IMR-90 (cell line): Measurements from ENCODE around the gene VILL. TPM values are rescaled to one million over a fixed set of nuclear protein-coding genes. Genes with fewer than 3 reads are reported as not detected.

Experiments
- ATAC-seq: fragments of 200-7000 bp; cut with Tn5 transposase; 2 replicates; pipeline ENCODE4 v1.9.1; 2020; ENCODE audit warnings: low read depth, mild to moderate bottlenecking, moderate library complexity
- BruUV-seq: library from RNA; stranded (reverse); fragments of 400-500 nt; replicated peaks from 2 replicates; lab custom pipeline; 2021; lab: Mats Ljungman, UMichigan
- CTCF ChIA-PET: fragments of 300-600 bp; formaldehyde crosslinking; extraction: SDS; loops from one replicate; lab custom pipeline; 2021; ENCODE audit warnings: antibody characterized with exemption; lab: Yijun Ruan, JAX
- POLR2A ChIA-PET: fragments of 300-600 bp; sonication (Branson Sonifier 250); formaldehyde crosslinking; loops from one replicate; lab custom pipeline; 2022; ENCODE audit warnings: antibody characterized with exemption; ENCODE audit not compliant: unreplicated experiment; lab: Charles Lee
- DNase-seq: peaks from one replicate; pipeline ENCODE4 v3.0.0; 2013
- H2AFZ ChIP-seq: replicated peaks from 2 replicates; pipeline ENCODE3; 2013; ENCODE audit warnings: low read length, mild to moderate bottlenecking; ENCODE audit not compliant: poor library complexity
- H2AK5ac ChIP-seq: 2 replicates; pipeline ENCODE4 v1.6.1; 2013; ENCODE audit warnings: low read depth, low read length, inconsistent platforms
- H2AK9ac ChIP-seq: replicated peaks from 2 replicates; pipeline ENCODE3; 2013; ENCODE audit warnings: mild to moderate bottlenecking, low read depth, low read length, moderate library complexity; ENCODE audit not compliant: poor library complexity
- H2BK120ac ChIP-seq: 2 replicates; pipeline ENCODE4 v1.6.1; 2013; ENCODE audit warnings: low read depth, low read length, inconsistent platforms
- H2BK15ac ChIP-seq: 3 replicates; pipeline ENCODE4 v1.6.1; 2013; ENCODE audit warnings: low read depth, low read length, inconsistent platforms
- H2BK20ac ChIP-seq: 2 replicates; pipeline ENCODE4 v1.6.1; 2013; ENCODE audit warnings: low read depth, mild to moderate bottlenecking, inconsistent platforms, low read length, moderate library complexity
- H2BK5ac ChIP-seq: 2 replicates; pipeline ENCODE4 v1.6.1; 2013; ENCODE audit warnings: mild to moderate bottlenecking, low read depth, low read length, inconsistent platforms; ENCODE audit not compliant: poor library complexity, severe bottlenecking
- H3K14ac ChIP-seq: replicated peaks from 2 replicates; pipeline ENCODE4 v1.6.1; 2013; ENCODE audit warnings: low read depth, low read length, inconsistent platforms
- H3K18ac ChIP-seq: 2 replicates; pipeline ENCODE4 v1.6.1; 2013; ENCODE audit warnings: low read depth, low read length, control low read depth
- H3K23ac ChIP-seq: 2 replicates; pipeline ENCODE4 v1.6.1; 2013; ENCODE audit warnings: low read depth, low read length, inconsistent platforms
- H3K27ac ChIP-seq: 2 replicates; pipeline ENCODE4 v1.5.1; 2013; ENCODE audit warnings: mild to moderate bottlenecking, control low read depth, low read length; ENCODE audit not compliant: insufficient read depth
- H3K27me3 ChIP-seq: 2 replicates; pipeline ENCODE4 v1.6.1; 2013; ENCODE audit warnings: low read length; ENCODE audit not compliant: control insufficient read depth, insufficient read depth
- H3K36me3 ChIP-seq: 2 replicates; pipeline ENCODE4 v1.6.1; 2013; ENCODE audit warnings: low read length, mixed read lengths; ENCODE audit not compliant: control insufficient read depth, insufficient read depth
- H3K4ac ChIP-seq: 2 replicates; pipeline ENCODE4 v1.6.1; 2013; ENCODE audit warnings: low read depth, low read length, inconsistent platforms
- H3K4me1 ChIP-seq: 2 replicates; pipeline ENCODE4 v1.6.1; 2013; ENCODE audit warnings: low read length, mixed read lengths; ENCODE audit not compliant: control insufficient read depth, insufficient read depth
- H3K4me2 ChIP-seq: 2 replicates; pipeline ENCODE4 v1.6.1; 2013; ENCODE audit warnings: low read depth, mild to moderate bottlenecking, control low read depth, low read length, moderate library complexity
- H3K4me3 ChIP-seq: 2 replicates; pipeline ENCODE4 v1.5.1; 2013; ENCODE audit warnings: low read depth, mild to moderate bottlenecking, control low read depth, low read length, moderate library complexity; ENCODE audit not compliant: insufficient read depth
- H3K56ac ChIP-seq: 2 replicates; pipeline ENCODE4 v1.6.1; 2013; ENCODE audit warnings: low read length, inconsistent platforms; ENCODE audit not compliant: insufficient read depth; ENCODE audit errors: extremely low read depth
- H3K79me1 ChIP-seq, 2 experiments: 2 replicates each; pipeline ENCODE4 v1.6.1; 2013; ENCODE audit warnings: low read length in 2 of 2, inconsistent platforms in 1 of 2, low read depth in 1 of 2
- H3K9ac ChIP-seq: 2 replicates; pipeline ENCODE4 v1.6.1; 2013; ENCODE audit warnings: low read depth, low read length, control low read depth
- H3K9me1 ChIP-seq: 2 replicates; pipeline ENCODE4 v1.6.1; 2013; ENCODE audit warnings: low read length, inconsistent platforms; ENCODE audit not compliant: insufficient read depth
- H3K9me3 ChIP-seq: 2 replicates; pipeline ENCODE4 v1.6.1; 2013; ENCODE audit warnings: low read length; ENCODE audit not compliant: control insufficient read depth, insufficient read depth
- H4K20me1 ChIP-seq: 2 replicates; pipeline ENCODE4 v1.6.1; 2013; ENCODE audit warnings: low read length, inconsistent platforms; ENCODE audit not compliant: insufficient read depth
- H4K5ac ChIP-seq: 2 replicates; pipeline ENCODE4 v1.6.1; 2013; ENCODE audit warnings: mild to moderate bottlenecking, low read depth, low read length, control low read depth
- H4K8ac ChIP-seq, 2 experiments: 2 replicates each; pipeline ENCODE4 v1.6.1; 2013; ENCODE audit warnings: low read depth in 2 of 2, low read length in 2 of 2, control low read depth in 1 of 2, inconsistent platforms in 1 of 2
- H4K91ac ChIP-seq: 2 replicates; pipeline ENCODE4 v1.6.1; 2013; ENCODE audit warnings: low read depth, low read length, inconsistent platforms; ENCODE audit not compliant: insufficient read depth
- BHLHE40 ChIP-seq: fragments of 150-350 bp; IDR thresholded peaks from 2 replicates; pipeline ENCODE4 v1.6.1; 2016; ENCODE audit warnings: mild to moderate bottlenecking, low read depth, low read length
- CEBPB ChIP-seq: IDR thresholded peaks from 2 replicates; pipeline ENCODE4 v1.6.1; 2012; ENCODE audit warnings: low read depth, low read length, improper control_type of control experiment
- FOS ChIP-seq: fragments of 150-350 bp; IDR thresholded peaks from 2 replicates; pipeline ENCODE4 v1.6.1; 2016; ENCODE audit warnings: low read depth, low read length
- MAZ ChIP-seq: IDR thresholded peaks from 2 replicates; pipeline ENCODE4 v1.6.1; 2012; ENCODE audit warnings: low read depth, mild to moderate bottlenecking, low read length, improper control_type of control experiment, moderate library complexity, borderline replicate concordance
- NFE2L2 ChIP-seq: fragments of 150-350 bp; IDR thresholded peaks from 2 replicates; pipeline ENCODE4 v1.6.1; 2016; ENCODE audit warnings: low read depth, mild to moderate bottlenecking, low read length
- POLR2A ChIP-seq: IDR thresholded peaks from 2 replicates; pipeline ENCODE4 v1.6.1; 2012; ENCODE audit warnings: mild to moderate bottlenecking, low read depth, low read length
- RAD21 ChIP-seq: IDR thresholded peaks from 2 replicates; pipeline ENCODE4 v1.6.1; 2012; ENCODE audit warnings: low read length, improper control_type of control experiment
- RCOR1 ChIP-seq: IDR thresholded peaks from 2 replicates; pipeline ENCODE4 v1.6.1; 2012; ENCODE audit warnings: mild to moderate bottlenecking, low read length, improper control_type of control experiment; ENCODE audit not compliant: insufficient replicate concordance
- SMC3 ChIP-seq: fragments of 150-350 bp; IDR thresholded peaks from 2 replicates; pipeline ENCODE4 v1.6.1; 2016; ENCODE audit warnings: low read depth, mild to moderate bottlenecking, antibody characterized with exemption, low read length, moderate library complexity
- WGBS, 2 experiments: methylation state at CpG; one replicate each; pipeline versions ENCODE4 v1.1.5 to v1.1.7; 2013; ENCODE audit warnings: missing lambda C conversion rate in 2 of 2; ENCODE audit not compliant: insufficient read length in 1 of 2; ENCODE audit errors: extremely low coverage in 2 of 2; 5-methylcytosine and 5-hydroxymethylcytosine counted together
- dilution Hi-C: fragments of 300-500 bp; cut with HindIII; formaldehyde crosslinking; loops from one replicate; pipeline ENCODE4 v1.14.3; 2018; ENCODE audit warnings: low sequenced_read_pairs; ENCODE audit not compliant: unreplicated experiment
- in situ Hi-C: fragments of 300-500 bp; cut with MboI; formaldehyde crosslinking; loops from 3 replicates; pipeline ENCODE4 v1.14.3; 2019; ENCODE audit warnings: low sequenced_read_pairs, inconsistent platforms, mixed read lengths
- intact Hi-C: fragments of 100-400 bp; cut with micrococcal nuclease; formaldehyde crosslinking; loops from 2 replicates; pipeline ENCODE4 v1.10.0; 2022
- polyA plus RNA-seq, 3 experiments: library from polyadenylated mRNA; depleted of rRNA; stranded (reverse); fragments of >200 nt; gene quantifications; 2 replicates each; pipeline ENCODE4 v1.2.3, GENCODE V29; 2012; ENCODE audit warnings: low replicate concordance in 1 of 3
- total RNA-seq: library from RNA; depleted of rRNA; stranded (reverse); fragments of >200 nt; gene quantifications from 2 replicates; pipeline ENCODE4 v1.2.3, GENCODE V29; 2012
- TF ChIP-seq, protein P1 (sequence below): fragments of 150-350 bp; IDR thresholded peaks from 2 replicates; pipeline ENCODE4 v1.6.1; 2016; ENCODE audit warnings: low read depth, mild to moderate bottlenecking, low read length, moderate library complexity, borderline replicate concordance
- TF ChIP-seq, protein P2 (sequence below): fragments of 150-350 bp; IDR thresholded peaks from 2 replicates; pipeline ENCODE4 v1.6.1; 2017; ENCODE audit warnings: mild to moderate bottlenecking, antibody characterized with exemption, low read length, low read depth

The VILL gene
- total and polyA plus RNA-seq, 2 of the 4 experiments (the other 2 are of a cell fraction) = 2.3 to 4.7 TPM

DNA sequence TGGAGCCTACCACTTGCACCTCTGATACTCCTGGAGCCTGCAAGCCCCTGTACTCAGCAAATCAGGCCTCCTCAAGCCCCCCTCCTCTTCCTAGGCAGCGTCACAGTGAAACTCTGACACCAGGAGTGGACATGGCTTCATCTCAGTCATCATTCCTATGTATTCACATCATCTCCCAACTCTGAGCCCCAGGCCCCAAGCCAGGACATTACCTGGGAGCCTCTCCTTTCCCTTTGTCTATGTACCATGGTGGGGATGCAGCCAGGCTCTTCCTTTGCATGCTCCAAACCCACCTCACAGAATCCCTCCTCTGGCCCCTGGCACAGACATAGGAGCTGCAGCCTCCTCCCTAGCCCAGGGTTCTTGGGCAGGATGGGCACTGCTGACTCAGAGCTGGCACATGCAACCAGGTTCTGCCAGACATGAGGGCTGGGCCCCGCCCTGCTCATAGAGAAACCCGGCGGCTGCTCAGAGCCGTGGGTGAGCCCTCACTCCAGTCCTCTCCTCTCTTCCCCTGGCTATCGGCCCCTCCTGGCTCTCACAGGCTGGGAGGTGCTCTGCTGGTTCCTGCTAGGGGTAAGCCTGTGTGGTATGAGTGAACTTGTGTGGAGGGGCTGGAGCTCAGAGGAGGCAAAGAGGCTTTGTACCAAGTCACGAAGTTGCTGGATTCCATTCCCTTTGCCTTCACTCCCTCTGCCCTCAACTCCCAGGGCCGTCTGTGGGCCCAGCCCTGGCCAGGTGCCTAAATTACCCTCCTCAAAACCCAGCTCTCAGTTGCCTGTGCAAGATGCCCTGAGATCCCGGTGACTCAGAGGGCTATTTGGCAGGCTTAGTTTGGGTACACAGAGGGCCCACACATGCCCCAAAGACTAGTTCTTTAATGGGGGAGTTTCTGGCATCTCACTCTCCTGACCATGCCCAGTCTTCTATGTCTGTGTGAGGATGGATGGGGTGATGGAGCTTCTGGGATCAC is 40.7 kb downstream of the VILL start:
- H3K9me3 ChIP-seq = no peaks in the 10 kb centered on the region
- H4K5ac ChIP-seq = no peak overlapping the region
- H4K20me1 ChIP-seq = no peaks in the 10 kb centered on the region
- H3K9ac ChIP-seq = no peak overlapping the region
- ATAC-seq = no peak
- no peak overlapping the region for H3K4me2 ChIP-seq
- in situ Hi-C loops = no loop called here
- H4K91ac ChIP-seq = no peak overlapping the region
- peak overlapping the region; percentile 73 for H2AFZ ChIP-seq
- TF ChIP-seq BHLHE40 (no peak), POLR2A (no peak), CEBPB (no peak), MAZ (no peak), SMC3 (no peak), FOS (no peak), RCOR1 (no peak), NFE2L2 (no peak), RAD21 (no peak)
- TF ChIP-seq, protein P1, sequence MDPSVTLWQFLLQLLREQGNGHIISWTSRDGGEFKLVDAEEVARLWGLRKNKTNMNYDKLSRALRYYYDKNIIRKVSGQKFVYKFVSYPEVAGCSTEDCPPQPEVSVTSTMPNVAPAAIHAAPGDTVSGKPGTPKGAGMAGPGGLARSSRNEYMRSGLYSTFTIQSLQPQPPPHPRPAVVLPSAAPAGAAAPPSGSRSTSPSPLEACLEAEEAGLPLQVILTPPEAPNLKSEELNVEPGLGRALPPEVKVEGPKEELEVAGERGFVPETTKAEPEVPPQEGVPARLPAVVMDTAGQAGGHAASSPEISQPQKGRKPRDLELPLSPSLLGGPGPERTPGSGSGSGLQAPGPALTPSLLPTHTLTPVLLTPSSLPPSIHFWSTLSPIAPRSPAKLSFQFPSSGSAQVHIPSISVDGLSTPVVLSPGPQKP = no peak
- TF ChIP-seq, protein P2, sequence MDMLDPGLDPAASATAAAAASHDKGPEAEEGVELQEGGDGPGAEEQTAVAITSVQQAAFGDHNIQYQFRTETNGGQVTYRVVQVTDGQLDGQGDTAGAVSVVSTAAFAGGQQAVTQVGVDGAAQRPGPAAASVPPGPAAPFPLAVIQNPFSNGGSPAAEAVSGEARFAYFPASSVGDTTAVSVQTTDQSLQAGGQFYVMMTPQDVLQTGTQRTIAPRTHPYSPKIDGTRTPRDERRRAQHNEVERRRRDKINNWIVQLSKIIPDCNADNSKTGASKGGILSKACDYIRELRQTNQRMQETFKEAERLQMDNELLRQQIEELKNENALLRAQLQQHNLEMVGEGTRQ = no peak
- DNase-seq = no peak
- no peak overlapping the region for H3K14ac ChIP-seq
- no TSS peak for BruUV-seq
- no peak overlapping the region for H3K4me3 ChIP-seq
- no peak overlapping the region for H3K18ac ChIP-seq
- H3K36me3 ChIP-seq = no peaks in the 10 kb centered on the region
- no peak overlapping the region for H2BK15ac ChIP-seq
- H2BK20ac ChIP-seq = no peak overlapping the region
- H3K79me1 ChIP-seq = peaks cover 3 to 7% of the 10 kb centered on the region in 2 experiments; a peak in 1 of 4 replicates
- H3K27ac ChIP-seq = no peak overlapping the region
- no peaks in the 10 kb centered on the region for H3K27me3 ChIP-seq
- ChIA-PET POLR2A (no interaction called here), CTCF (no interaction called here)
- H3K23ac ChIP-seq = peak overlapping the region; percentile 6; the same call in 1 of the 2 replicates
- no peak overlapping the region; the same call in 1 of the 2 replicates for H2AK5ac ChIP-seq
- no peak overlapping the region for H2BK5ac ChIP-seq
- H3K4ac ChIP-seq = peak overlapping the region; percentile 27; the same call in 1 of the 2 replicates
- peaks cover 9% of the 10 kb centered on the region for H3K4me1 ChIP-seq
- dilution Hi-C loops = no loop called here
- H4K8ac ChIP-seq = peak overlapping the region in 1 of 2 experiments; percentile 29; a peak in 1 of 4 replicates
- H2BK120ac ChIP-seq = no peak overlapping the region
- H3K56ac ChIP-seq = no peak overlapping the region
- intact Hi-C loops = no loop called here
- no peaks in the 10 kb centered on the region; the same call in 1 of the 2 replicates for H3K9me1 ChIP-seq
- no CpG with 5 or more reads among the region's 9 CpGs for WGBS, 2 experiments
- H2AK9ac ChIP-seq = peak overlapping the region; percentile 77
